EL (cell line): ENCODE measurements around the gene CYP2A6.

Experiments used
- DNase-seq: peaks from one replicate; pipeline ENCODE4 v3.0.0-alpha.2; 2016

Gene CYP2A6

DNA sequence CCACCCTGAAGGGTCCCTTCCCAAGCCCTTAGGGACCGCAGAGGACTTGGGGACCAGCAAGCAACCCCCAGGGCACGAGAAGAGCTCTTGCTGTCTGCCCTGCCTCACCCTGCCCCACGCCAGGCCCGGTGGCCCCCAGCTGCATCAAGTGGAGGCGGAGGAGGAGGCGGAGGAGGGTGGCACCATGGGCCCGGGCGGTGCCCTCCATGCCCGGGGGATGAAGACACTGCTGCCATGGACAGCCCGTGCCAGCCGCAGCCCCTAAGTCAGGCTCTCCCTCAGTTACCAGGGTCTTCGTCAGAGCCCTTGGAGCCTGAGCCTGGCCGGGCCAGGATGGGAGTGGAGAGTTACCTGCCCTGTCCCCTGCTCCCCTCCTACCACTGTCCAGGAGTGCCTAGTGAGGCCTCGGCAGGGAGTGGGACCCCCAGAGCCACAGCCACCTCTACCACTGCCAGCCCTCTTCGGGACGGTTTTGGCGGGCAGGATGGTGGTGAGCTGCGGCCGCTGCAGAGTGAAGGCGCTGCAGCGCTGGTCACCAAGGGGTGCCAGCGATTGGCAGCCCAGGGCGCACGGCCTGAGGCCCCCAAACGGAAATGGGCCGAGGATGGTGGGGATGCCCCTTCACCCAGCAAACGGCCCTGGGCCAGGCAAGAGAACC, 49.8 kb downstream of the CYP2A6 start:
- no peak for DNase-seq

DNA sequence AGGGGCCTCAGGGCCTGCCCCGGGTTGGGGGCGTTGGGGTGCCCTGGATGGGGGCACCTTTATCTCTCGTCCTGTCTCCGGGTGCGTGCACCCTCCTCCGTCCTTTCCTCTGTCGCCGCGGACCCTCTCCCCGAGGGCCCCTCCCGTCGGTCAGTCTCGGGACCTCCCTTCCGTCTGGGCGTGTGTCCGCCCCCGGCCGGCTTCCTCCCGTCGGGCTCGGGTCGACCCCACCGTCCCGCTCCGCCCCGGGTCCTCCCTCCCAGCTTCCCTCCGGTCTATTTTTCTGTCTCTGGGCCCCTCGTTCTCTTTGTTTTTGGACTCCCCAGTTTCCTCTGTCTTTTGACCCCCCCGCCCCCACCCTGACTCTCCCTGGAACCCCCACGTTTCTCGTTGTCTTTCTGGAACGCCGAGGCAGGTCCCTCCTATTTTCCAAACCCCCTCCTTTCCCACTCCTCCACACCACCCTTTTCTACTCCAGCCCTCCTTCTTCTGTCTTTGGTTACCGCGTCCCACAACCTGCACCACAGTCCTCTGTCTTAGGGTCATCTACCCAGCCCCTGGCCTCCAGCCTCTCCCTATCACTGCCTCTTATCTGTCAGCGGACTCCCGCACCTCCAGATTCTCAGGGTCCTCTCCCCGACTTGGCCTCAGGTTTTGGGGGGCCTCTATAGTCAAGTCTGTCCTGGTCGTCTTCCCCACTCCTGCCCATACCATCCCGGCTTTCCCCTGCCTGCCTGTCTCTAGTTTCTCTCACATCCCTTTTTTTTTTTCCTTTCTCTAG, 50.5 kb downstream of the CYP2A6 start:
- peak; percentile 41 for DNase-seq

DNA sequence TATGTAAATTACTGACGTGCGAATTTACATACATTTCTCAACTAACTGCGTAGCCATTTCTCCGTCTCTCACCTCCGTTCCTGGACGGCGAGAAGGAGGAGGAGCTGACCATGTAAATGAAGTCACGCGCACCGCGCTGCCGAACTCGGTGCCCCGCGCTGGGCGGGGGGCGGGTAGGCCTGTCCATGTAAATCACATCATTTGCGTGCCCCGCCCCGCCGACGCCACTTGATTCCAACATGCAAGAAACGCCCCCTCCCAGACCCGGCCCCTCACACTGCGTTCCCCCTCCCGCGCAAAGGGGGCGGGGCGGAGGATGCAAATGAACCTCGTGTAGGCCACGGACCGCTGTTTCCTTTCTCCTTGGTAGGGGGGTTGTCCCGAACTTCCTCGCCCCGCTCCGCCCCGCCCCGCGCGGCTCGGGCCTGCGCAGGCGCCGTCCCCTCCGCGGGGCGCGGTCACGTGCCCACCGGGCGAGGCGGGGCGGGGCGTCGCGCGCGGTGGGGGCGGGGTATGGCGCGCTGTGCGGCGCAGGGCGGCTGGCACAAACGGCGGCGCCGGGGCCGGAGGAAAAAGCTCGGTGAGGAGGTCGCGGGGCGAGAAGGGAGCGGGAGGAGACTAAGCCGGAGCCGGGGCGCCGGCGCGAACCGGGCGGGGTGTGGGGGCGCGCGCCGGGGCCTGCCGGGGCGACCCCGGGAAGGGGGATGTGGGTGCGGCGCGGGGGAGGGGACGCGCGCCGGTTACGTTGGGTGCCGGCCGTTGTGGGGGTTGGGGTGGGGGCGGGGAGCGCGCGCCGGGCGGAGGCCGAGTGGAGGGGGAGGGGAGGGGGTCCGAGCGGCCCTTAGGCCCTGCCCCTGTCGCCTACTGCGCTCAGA, 51.3 kb downstream of the CYP2A6 start, which contains the start of gene EGLN2:
TSS of gene EGLN2 (plus strand) at position 509 of the 875 bp plus-strand sequence. CDS start 1,382 bp downstream, outside the sequence.
- DNase-seq: peak; percentile 100

DNA sequence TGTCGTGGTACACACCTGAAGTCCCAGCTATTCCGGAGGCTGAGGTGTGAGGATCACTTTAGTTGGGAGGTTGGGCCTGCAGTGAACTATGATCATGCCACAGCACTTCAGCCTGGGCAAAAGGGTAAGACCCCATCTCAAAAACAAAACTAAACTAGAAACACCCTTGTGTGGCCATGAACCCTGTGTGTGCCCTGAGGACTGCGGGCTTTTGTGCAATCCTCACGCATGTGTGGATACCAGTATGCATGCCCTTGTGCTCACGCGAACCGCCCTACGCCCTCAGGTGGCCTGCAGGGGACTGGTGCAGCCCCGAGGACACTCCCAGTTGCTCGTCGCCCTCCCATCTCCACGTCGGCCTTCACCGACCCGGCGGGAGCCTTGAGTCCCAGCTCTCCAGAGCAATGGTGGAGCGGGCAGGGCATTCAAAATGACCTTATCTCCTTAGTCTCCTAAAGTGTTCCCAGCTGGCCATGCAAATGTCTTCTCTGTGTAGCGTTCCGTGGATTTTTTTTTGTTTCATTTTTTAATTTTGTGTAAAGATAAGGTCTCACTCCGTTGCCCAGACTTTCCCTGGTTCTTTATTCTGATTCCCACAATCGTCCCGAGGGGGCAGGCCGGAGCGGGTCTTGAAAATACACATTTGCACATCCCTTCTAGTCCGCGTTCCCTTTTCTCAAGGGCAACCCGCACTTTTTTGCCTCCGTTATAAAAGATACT, 52.1 kb downstream of the CYP2A6 start:
- DNase-seq: peak; percentile 69

DNA sequence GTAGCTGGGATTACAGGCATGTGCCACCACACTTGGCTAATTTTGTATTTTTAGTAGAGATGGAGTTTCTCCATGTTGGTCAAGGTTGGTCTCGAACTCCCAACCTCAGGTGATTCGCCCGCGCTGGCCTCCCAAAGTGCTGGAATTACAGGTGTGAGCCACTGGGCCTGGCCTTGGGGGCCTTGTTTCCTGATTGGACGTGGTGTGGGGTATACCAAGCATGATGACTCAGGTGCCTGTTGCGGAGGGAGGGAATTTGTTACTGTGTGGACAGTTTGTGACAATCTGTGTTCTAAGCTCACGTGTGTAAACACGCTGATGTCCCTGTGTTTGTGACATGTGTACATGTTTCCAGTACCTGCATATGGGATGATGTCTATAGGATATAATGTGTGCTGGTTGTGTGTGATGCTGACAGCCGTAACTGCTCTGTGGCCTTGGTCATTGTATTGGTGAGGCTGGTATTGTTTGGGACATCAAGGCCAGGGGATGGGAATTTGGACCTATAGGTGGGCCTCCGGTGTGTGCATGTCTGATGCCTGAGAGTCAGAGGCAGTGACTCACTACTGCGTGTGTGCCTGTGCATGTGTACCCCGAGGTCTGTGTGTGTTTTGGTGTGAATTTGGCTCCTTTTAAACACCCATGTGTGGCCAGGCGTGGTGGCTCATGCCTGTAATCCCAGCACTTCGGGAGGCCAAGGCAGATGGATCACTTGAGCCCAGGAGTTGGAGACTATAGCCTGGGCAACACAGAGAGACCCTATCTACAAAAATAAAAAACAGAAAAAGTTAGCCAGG, 52.9 kb downstream of the CYP2A6 start:
- DNase-seq: no peak
